Measurements from ENCODE around the gene EXOC6. TPM values are rescaled to one million over a fixed set of nuclear protein-coding genes. Genes with fewer than 3 reads are reported as not detected.

EXOC6 gene
- total and polyA plus RNA-seq, 4 donors, result 3.0 to 17.6 (median 10.5) TPM

DNA sequence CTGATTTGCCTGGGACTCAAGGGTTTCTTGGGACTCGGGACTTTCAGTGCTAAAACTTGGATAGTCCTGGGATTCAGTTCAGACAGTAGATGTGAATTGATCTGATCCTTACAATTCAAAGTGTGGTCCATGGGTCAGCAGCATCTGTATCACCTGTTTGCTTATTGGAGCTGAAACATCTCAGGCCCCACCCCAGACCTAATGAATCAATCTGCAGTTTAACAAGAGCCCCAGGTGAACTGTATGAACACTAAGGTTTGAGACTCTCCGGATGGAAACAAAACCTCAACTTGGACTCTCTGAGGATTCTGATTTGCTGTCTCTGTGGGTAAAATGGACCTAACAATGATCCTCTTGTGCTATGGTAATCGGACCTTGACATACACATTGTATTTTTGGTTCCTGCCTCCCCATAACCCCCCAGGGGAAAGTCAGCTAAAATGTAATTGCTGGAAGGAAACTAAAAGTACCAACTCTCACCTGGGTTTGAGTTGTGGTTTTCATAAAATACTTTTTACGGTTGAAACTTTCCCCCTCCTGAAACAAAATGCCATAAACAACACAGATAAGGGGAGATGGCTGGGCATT is 237.0 kb downstream of the EXOC6 start:
- Histone ChIP-seq H3K9me3 (ENCODE audit: control insufficient read depth, low read length) (no peaks in the 10 kb centered on the region), H3K4me1 (ENCODE audit: control insufficient read depth in 1 of 2, insufficient read depth in 2 of 2, low read length in 2 of 2) (no peaks in the 10 kb centered on the region), H3K27me3 (ENCODE audit: control insufficient read depth in 1 of 2, insufficient read depth in 2 of 2, low read length in 1 of 2) (no peaks in the 10 kb centered on the region), H3K27ac (ENCODE audit: low read depth in 1 of 2, low read length in 2 of 2) (no peak overlapping the region), H3K36me3 (ENCODE audit: control insufficient read depth in 1 of 2, insufficient read depth in 2 of 2, low read length in 1 of 2) (no peaks in the 10 kb centered on the region), H3K4me3 (ENCODE audit: low read length in 2 of 2) (no peak overlapping the region)
- intact Hi-C loops (cut with DNase I), result no loop called here
- DNase-seq, result no peak
- WGBS, 2 donors, result 67 to 72% methylated on average over 4 of the region's 4 CpGs
- no peak for ATAC-seq (ENCODE audit: low FRiP score)

- Histone ChIP-seq H3K27ac (ENCODE audit: low read depth in 1 of 2, low read length in 2 of 2) (no peak overlapping the region), H3K4me1 (ENCODE audit: control insufficient read depth in 1 of 2, insufficient read depth in 2 of 2, low read length in 2 of 2) (no peaks in the 10 kb centered on the region), H3K27me3 (ENCODE audit: control insufficient read depth in 1 of 2, insufficient read depth in 2 of 2, low read length in 1 of 2) (no peaks in the 10 kb centered on the region), H3K9me3 (ENCODE audit: control insufficient read depth, low read length) (no peaks in the 10 kb centered on the region), H3K4me3 (ENCODE audit: low read length in 2 of 2) (no peak overlapping the region), H3K36me3 (ENCODE audit: control insufficient read depth in 1 of 2, insufficient read depth in 2 of 2, low read length in 1 of 2) (no peaks in the 10 kb centered on the region)
- no peak for ATAC-seq (ENCODE audit: low FRiP score)
- intact Hi-C loops (cut with DNase I), result no loop called here
- 93 to 97% methylated on average over 6 of the region's 6 CpGs for WGBS, 2 donors
- DNase-seq, result no peak
Measured at GRCh38 chr10:93086289-93086688, 238.0 kb downstream of the EXOC6 start.

GRCh38 chr10:93087846-93088245 is 239.5 kb downstream of the EXOC6 start:
- H3K36me3 ChIP-seq (ENCODE audit: control insufficient read depth in 1 of 2, insufficient read depth in 2 of 2, low read length in 1 of 2), result no peaks in the 10 kb centered on the region
- no peaks in the 10 kb centered on the region for H3K9me3 ChIP-seq (ENCODE audit: control insufficient read depth, low read length)
- ATAC-seq (ENCODE audit: low FRiP score) (no peak), DNase-seq (no peak)
- H3K27ac ChIP-seq (ENCODE audit: low read depth in 1 of 2, low read length in 2 of 2), result no peak overlapping the region
- no peak overlapping the region for H3K4me3 ChIP-seq (ENCODE audit: low read length in 2 of 2)
- 49 to 55% methylated on average over 3 of the region's 3 CpGs for WGBS, 2 donors
- intact Hi-C loops (cut with DNase I), result no loop called here
- no peaks in the 10 kb centered on the region for H3K4me1 ChIP-seq (ENCODE audit: control insufficient read depth in 1 of 2, insufficient read depth in 2 of 2, low read length in 2 of 2)
- no peaks in the 10 kb centered on the region for H3K27me3 ChIP-seq (ENCODE audit: control insufficient read depth in 1 of 2, insufficient read depth in 2 of 2, low read length in 1 of 2)

DNA sequence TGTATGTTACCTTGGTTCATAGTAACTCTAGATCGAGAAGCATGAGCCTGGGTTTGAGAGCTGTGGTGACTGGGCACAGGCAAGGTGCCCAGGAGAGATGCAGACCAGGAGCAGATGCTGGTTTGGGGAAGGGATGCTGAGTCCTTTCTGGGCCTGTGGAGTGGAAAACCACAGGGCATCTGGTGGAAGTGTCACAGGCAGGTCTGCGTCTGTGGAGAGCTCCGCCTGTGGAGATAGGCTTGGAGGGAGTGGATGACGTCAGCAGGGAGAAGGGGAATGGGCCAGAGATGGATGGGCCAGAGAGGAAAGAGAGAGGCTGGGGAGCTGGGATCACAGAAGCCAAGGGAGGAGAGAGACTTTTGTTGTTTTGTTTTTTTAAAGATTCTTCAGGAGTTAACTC is 240.1 kb downstream of the EXOC6 start:
- ATAC-seq (ENCODE audit: low FRiP score), result no peak
- intact Hi-C loops (cut with DNase I), result no loop called here
- WGBS, 2 donors, result 65 to 69% methylated on average over 4 of the region's 4 CpGs

GRCh38 chr10:93090619-93091018 is 242.3 kb downstream of the EXOC6 start:
- WGBS, 2 donors, result 90 to 91% methylated on average over 2 of the region's 2 CpGs
- intact Hi-C loops (cut with DNase I), result no loop called here
- DNase-seq (no peak), ATAC-seq (ENCODE audit: low FRiP score) (no peak)
- H3K9me3 ChIP-seq (ENCODE audit: control insufficient read depth, low read length), result no peaks in the 10 kb centered on the region
- H3K27ac ChIP-seq (ENCODE audit: low read depth in 1 of 2, low read length in 2 of 2), result no peak overlapping the region
- H3K4me3 ChIP-seq (ENCODE audit: low read length in 2 of 2), result no peak overlapping the region
- no peaks in the 10 kb centered on the region for H3K4me1 ChIP-seq (ENCODE audit: control insufficient read depth in 1 of 2, insufficient read depth in 2 of 2, low read length in 2 of 2)
- no peaks in the 10 kb centered on the region for H3K36me3 ChIP-seq (ENCODE audit: control insufficient read depth in 1 of 2, insufficient read depth in 2 of 2, low read length in 1 of 2)
- no peaks in the 10 kb centered on the region for H3K27me3 ChIP-seq (ENCODE audit: control insufficient read depth in 1 of 2, insufficient read depth in 2 of 2, low read length in 1 of 2)

More for the DNA sequence above, 240.1 kb downstream of the EXOC6 start:
- Histone ChIP-seq H3K9me3 (ENCODE audit: control insufficient read depth, low read length) (no peaks in the 10 kb centered on the region), H3K4me1 (ENCODE audit: control insufficient read depth in 1 of 2, insufficient read depth in 2 of 2, low read length in 2 of 2) (no peaks in the 10 kb centered on the region), H3K36me3 (ENCODE audit: control insufficient read depth in 1 of 2, insufficient read depth in 2 of 2, low read length in 1 of 2) (no peaks in the 10 kb centered on the region), H3K27me3 (ENCODE audit: control insufficient read depth in 1 of 2, insufficient read depth in 2 of 2, low read length in 1 of 2) (no peaks in the 10 kb centered on the region), H3K27ac (ENCODE audit: low read depth in 1 of 2, low read length in 2 of 2) (no peak overlapping the region), H3K4me3 (ENCODE audit: low read length in 2 of 2) (no peak overlapping the region)
- no peak for DNase-seq

DNA sequence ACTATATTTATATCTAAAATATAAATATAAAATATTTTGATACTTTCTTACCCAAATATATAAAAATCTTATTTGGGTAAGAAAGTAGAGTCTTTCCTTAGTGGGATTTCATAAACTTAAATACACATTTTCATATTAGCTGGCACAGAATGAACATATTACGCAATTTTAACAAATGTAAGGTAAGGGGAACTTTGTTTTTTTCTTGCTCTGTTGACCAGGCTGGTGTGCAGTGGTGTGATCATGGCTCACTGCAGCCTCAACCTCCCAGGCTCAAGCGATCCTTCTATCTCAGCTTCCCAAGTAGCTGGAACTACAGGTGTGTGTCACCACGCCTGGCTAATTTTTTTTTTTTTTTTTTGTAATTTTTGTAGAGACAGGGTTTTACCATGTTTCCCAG is 243.6 kb downstream of the EXOC6 start:
- Histone ChIP-seq H3K4me3 (ENCODE audit: low read length in 2 of 2) (no peak overlapping the region), H3K27ac (ENCODE audit: low read depth in 1 of 2, low read length in 2 of 2) (no peak overlapping the region), H3K9me3 (ENCODE audit: control insufficient read depth, low read length) (no peaks in the 10 kb centered on the region), H3K36me3 (ENCODE audit: control insufficient read depth in 1 of 2, insufficient read depth in 2 of 2, low read length in 1 of 2) (no peaks in the 10 kb centered on the region), H3K4me1 (ENCODE audit: control insufficient read depth in 1 of 2, insufficient read depth in 2 of 2, low read length in 2 of 2) (no peaks in the 10 kb centered on the region), H3K27me3 (ENCODE audit: control insufficient read depth in 1 of 2, insufficient read depth in 2 of 2, low read length in 1 of 2) (no peaks in the 10 kb centered on the region)
- intact Hi-C loops (cut with DNase I), result no loop called here
- 98% methylated on average over 3 of the region's 3 CpGs for WGBS, 2 donors
- DNase-seq, result no peak
- ATAC-seq (ENCODE audit: low FRiP score), result no peak

DNA sequence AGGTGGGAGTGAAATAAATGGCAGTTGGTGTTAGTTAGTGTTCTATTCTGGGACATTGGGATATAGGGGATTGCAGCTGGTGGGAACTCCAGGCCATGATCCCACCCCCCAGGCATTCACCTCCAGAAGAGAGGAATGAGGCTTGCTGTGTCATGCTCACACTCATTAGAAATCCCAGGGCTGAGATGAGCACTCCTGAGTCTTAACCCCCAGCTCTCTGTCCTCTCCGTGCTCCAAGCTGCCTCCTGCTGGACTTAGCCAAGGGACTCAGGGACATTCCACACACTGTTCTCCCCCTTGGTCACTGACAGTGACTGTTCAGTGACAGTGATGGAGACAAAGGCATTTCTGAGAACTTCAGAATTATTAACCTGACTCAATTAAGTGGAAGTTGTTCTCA is 246.9 kb downstream of the EXOC6 start:
- Histone ChIP-seq H3K27ac (ENCODE audit: low read depth in 1 of 2, low read length in 2 of 2) (no peak overlapping the region), H3K27me3 (ENCODE audit: control insufficient read depth in 1 of 2, insufficient read depth in 2 of 2, low read length in 1 of 2) (no peaks in the 10 kb centered on the region), H3K36me3 (ENCODE audit: control insufficient read depth in 1 of 2, insufficient read depth in 2 of 2, low read length in 1 of 2) (no peaks in the 10 kb centered on the region), H3K9me3 (ENCODE audit: control insufficient read depth, low read length) (no peaks in the 10 kb centered on the region), H3K4me1 (ENCODE audit: control insufficient read depth in 1 of 2, insufficient read depth in 2 of 2, low read length in 2 of 2) (no peaks in the 10 kb centered on the region), H3K4me3 (ENCODE audit: low read length in 2 of 2) (no peak overlapping the region)
- DNase-seq (no peak), ATAC-seq (ENCODE audit: low FRiP score) (no peak)
- 66 to 80% methylated on average over 1 of the region's 1 CpG for WGBS, 2 donors
- intact Hi-C loops (cut with DNase I), result no loop called here

DNA sequence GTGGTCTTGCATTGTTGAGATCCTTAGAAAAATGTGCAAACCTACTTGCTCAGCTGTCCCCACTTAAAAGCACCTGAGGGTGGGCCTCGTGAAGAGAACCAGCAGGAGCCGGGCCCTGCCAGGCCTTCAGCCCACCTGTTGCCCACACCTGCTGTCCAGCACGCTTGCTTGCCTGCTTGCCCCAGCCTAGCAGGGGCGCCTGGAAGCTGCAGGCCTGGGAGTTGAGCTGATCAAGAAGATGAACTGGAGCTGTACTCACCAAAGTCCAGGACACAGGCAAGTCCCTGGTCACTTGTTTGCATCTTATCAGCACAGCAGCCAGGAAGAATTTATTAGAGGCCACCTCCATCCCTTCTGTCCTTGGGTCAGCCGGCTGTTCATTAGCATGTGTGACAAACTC is 248.6 kb downstream of the EXOC6 start:
- intact Hi-C loops (cut with DNase I), result no loop called here
- ATAC-seq (ENCODE audit: low FRiP score) (no peak), DNase-seq (no peak)
- no peaks in the 10 kb centered on the region for H3K4me1 ChIP-seq (ENCODE audit: control insufficient read depth in 1 of 2, insufficient read depth in 2 of 2, low read length in 2 of 2)
- no peak overlapping the region for H3K4me3 ChIP-seq (ENCODE audit: low read length in 2 of 2)
- no peak overlapping the region for H3K27ac ChIP-seq (ENCODE audit: low read depth in 1 of 2, low read length in 2 of 2)
- 90 to 92% methylated on average over 5 of the region's 5 CpGs for WGBS, 2 donors
- no peaks in the 10 kb centered on the region for H3K27me3 ChIP-seq (ENCODE audit: control insufficient read depth in 1 of 2, insufficient read depth in 2 of 2, low read length in 1 of 2)
- no peaks in the 10 kb centered on the region for H3K36me3 ChIP-seq (ENCODE audit: control insufficient read depth in 1 of 2, insufficient read depth in 2 of 2, low read length in 1 of 2)
- no peaks in the 10 kb centered on the region for H3K9me3 ChIP-seq (ENCODE audit: control insufficient read depth, low read length)

GRCh38 chr10:93097386-93097785 is 249.1 kb downstream of the EXOC6 start:
- no peaks in the 10 kb centered on the region for H3K36me3 ChIP-seq (ENCODE audit: control insufficient read depth in 1 of 2, insufficient read depth in 2 of 2, low read length in 1 of 2)
- H3K4me1 ChIP-seq (ENCODE audit: control insufficient read depth in 1 of 2, insufficient read depth in 2 of 2, low read length in 2 of 2), result no peaks in the 10 kb centered on the region
- intact Hi-C loops (cut with DNase I), result no loop called here
- no peak overlapping the region for H3K4me3 ChIP-seq (ENCODE audit: low read length in 2 of 2)
- H3K9me3 ChIP-seq (ENCODE audit: control insufficient read depth, low read length), result no peaks in the 10 kb centered on the region
- WGBS, 2 donors, result 83 to 88% methylated on average over 9 of the region's 9 CpGs
- no peak overlapping the region for H3K27ac ChIP-seq (ENCODE audit: low read depth in 1 of 2, low read length in 2 of 2)
- DNase-seq (no peak), ATAC-seq (ENCODE audit: low FRiP score) (no peak)
- no peaks in the 10 kb centered on the region for H3K27me3 ChIP-seq (ENCODE audit: control insufficient read depth in 1 of 2, insufficient read depth in 2 of 2, low read length in 1 of 2)
